Hepatocyte (in vitro differentiated cells): ENCODE data around the gene SLC35D2.

Source experiments
- EZH2phosphoT487 ChIP-seq: fragments of 200-600 bp; sonication (generic); IDR thresholded peaks from one replicate; pipeline ENCODE4 v1.6.1; 2018; ENCODE audit warnings: antibody characterized with exemption, mild to moderate bottlenecking, low read depth, moderate library complexity; ENCODE audit not compliant: unreplicated experiment, severe bottlenecking
- TF ChIP-seq, protein P1 (sequence below): fragments of 200-600 bp; sonication (generic); IDR thresholded peaks from 2 replicates; pipeline ENCODE4 v1.5.1; 2016; ENCODE audit warnings: antibody characterized with exemption, mild to moderate bottlenecking; ENCODE audit not compliant: poor library complexity

DNA sequence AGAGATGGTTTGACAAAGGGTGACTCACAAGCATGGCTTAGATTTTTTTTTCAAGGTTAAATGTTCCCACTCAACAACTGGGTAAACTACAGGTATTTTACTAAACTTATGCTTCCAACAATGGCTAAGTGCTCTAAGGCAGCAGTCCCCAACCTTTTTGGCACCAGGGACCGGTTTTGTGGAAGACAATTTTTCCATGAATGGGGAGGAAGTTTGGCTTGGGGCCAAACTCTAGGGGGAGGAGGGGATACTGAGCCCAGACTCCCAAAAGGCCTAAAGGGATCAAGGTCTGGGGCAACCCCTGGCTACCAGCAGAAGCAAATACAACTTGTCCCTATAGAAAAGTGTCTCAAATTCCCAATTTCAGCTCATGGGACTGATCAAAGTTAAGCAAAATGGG is 49.6 kb downstream of the SLC35D2 start:
- TF ChIP-seq, protein P1, sequence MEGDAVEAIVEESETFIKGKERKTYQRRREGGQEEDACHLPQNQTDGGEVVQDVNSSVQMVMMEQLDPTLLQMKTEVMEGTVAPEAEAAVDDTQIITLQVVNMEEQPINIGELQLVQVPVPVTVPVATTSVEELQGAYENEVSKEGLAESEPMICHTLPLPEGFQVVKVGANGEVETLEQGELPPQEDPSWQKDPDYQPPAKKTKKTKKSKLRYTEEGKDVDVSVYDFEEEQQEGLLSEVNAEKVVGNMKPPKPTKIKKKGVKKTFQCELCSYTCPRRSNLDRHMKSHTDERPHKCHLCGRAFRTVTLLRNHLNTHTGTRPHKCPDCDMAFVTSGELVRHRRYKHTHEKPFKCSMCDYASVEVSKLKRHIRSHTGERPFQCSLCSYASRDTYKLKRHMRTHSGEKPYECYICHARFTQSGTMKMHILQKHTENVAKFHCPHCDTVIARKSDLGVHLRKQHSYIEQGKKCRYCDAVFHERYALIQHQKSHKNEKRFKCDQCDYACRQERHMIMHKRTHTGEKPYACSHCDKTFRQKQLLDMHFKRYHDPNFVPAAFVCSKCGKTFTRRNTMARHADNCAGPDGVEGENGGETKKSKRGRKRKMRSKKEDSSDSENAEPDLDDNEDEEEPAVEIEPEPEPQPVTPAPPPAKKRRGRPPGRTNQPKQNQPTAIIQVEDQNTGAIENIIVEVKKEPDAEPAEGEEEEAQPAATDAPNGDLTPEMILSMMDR = no peak
- TF ChIP-seq EZH2phosphoT487 = no peak
